GM23338 (cell line): ENCODE measurements around the gene PTPRF.

ENCODE experiments used
- CREB1 ChIP-seq: fragments of 250-450 bp; sonication (Bioruptor Pico); IDR thresholded peaks from 2 replicates; pipeline ENCODE4 v1.5.0; 2020; ENCODE audit warnings: low read depth, mild to moderate bottlenecking, moderate library complexity
- CTCF ChIP-seq, 2 experiments: fragments of 200-600 bp in 1 of 2; sonication (generic) in 1 of 2; conservative IDR thresholded peaks; 2 replicates each; pipeline versions ENCODE4 v1.5.1 to v1.6.1; 2016 to 2017; ENCODE audit warnings: antibody characterized with exemption in 2 of 2, low read depth in 2 of 2, mild to moderate bottlenecking in 2 of 2, moderate library complexity in 1 of 2
- ETS1 ChIP-seq: IDR thresholded peaks from 2 replicates; pipeline ENCODE4 v1.6.1; 2016; ENCODE audit warnings: antibody characterized with exemption
- EZH2 ChIP-seq: fragments of 200-600 bp; sonication (generic); IDR thresholded peaks from one replicate; pipeline ENCODE4 v1.8.0; 2017; ENCODE audit warnings: antibody characterized with exemption, mild to moderate bottlenecking, low read depth; ENCODE audit not compliant: unreplicated experiment
- EZH2phosphoT487 ChIP-seq: fragments of 200-600 bp; sonication (generic); IDR thresholded peaks from one replicate; pipeline ENCODE4 v1.8.1; 2018; ENCODE audit warnings: antibody characterized with exemption; ENCODE audit not compliant: unreplicated experiment
- JUNB ChIP-seq: IDR thresholded peaks from one replicate; pipeline ENCODE4 v1.6.1; 2016; ENCODE audit warnings: antibody characterized with exemption; ENCODE audit not compliant: unreplicated experiment
- NANOG ChIP-seq: IDR thresholded peaks from 2 replicates; pipeline ENCODE4 v1.6.1; 2016; ENCODE audit warnings: antibody characterized with exemption, borderline replicate concordance
- POLR2AphosphoS5 ChIP-seq: IDR thresholded peaks from 2 replicates; pipeline ENCODE4 v1.6.1; 2016; ENCODE audit warnings: antibody characterized with exemption, low read depth
- STAT1 ChIP-seq: IDR thresholded peaks from one replicate; pipeline ENCODE4 v1.6.1; 2016; ENCODE audit warnings: antibody characterized with exemption; ENCODE audit not compliant: unreplicated experiment
- ZNF114 ChIP-seq: fragments of 250-450 bp; sonication (Bioruptor Pico); IDR thresholded peaks from 2 replicates; pipeline ENCODE4 v1.5.0; 2020; ENCODE audit warnings: mild to moderate bottlenecking, moderate library complexity
- ZNF331 ChIP-seq: fragments of 250-450 bp; sonication (Bioruptor Pico); IDR thresholded peaks from 2 replicates; pipeline ENCODE4 v1.5.0; 2020; ENCODE audit warnings: low read depth, mild to moderate bottlenecking, moderate library complexity
- ZNF462 ChIP-seq: fragments of 250-450 bp; sonication (Bioruptor Pico); IDR thresholded peaks from 2 replicates; pipeline ENCODE4 v1.5.0; 2020; ENCODE audit warnings: mild to moderate bottlenecking, moderate library complexity
- TF ChIP-seq, protein P1 (sequence below): IDR thresholded peaks from one replicate; pipeline ENCODE4 v1.6.1; 2018; ENCODE audit warnings: antibody characterized with exemption; ENCODE audit not compliant: unreplicated experiment

DNA sequence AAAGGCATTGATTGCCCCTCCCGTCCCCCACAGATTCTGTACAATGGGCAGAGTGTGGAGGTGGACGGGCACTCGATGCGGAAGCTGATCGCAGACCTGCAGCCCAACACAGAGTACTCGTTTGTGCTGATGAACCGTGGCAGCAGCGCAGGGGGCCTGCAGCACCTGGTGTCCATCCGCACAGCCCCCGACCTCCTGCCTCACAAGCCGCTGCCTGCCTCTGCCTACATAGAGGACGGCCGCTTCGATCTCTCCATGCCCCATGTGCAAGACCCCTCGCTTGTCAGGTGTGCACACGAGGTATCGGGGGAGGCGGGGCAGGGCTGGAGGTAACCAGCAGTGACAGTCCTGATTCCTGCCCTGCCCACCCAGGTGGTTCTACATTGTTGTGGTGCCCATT is 74.5 kb downstream of the PTPRF start:
- TF ChIP-seq EZH2: no peak
- no peak for TF ChIP-seq CTCF (conservative IDR thresholded peaks at IDR 0.05; ENCODE audit: low read depth in 2 of 2)
- TF ChIP-seq POLR2AphosphoS5: no peak
- TF ChIP-seq, protein P1, sequence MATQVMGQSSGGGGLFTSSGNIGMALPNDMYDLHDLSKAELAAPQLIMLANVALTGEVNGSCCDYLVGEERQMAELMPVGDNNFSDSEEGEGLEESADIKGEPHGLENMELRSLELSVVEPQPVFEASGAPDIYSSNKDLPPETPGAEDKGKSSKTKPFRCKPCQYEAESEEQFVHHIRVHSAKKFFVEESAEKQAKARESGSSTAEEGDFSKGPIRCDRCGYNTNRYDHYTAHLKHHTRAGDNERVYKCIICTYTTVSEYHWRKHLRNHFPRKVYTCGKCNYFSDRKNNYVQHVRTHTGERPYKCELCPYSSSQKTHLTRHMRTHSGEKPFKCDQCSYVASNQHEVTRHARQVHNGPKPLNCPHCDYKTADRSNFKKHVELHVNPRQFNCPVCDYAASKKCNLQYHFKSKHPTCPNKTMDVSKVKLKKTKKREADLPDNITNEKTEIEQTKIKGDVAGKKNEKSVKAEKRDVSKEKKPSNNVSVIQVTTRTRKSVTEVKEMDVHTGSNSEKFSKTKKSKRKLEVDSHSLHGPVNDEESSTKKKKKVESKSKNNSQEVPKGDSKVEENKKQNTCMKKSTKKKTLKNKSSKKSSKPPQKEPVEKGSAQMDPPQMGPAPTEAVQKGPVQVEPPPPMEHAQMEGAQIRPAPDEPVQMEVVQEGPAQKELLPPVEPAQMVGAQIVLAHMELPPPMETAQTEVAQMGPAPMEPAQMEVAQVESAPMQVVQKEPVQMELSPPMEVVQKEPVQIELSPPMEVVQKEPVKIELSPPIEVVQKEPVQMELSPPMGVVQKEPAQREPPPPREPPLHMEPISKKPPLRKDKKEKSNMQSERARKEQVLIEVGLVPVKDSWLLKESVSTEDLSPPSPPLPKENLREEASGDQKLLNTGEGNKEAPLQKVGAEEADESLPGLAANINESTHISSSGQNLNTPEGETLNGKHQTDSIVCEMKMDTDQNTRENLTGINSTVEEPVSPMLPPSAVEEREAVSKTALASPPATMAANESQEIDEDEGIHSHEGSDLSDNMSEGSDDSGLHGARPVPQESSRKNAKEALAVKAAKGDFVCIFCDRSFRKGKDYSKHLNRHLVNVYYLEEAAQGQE: no peak
- TF ChIP-seq JUNB: no peak
- no peak for TF ChIP-seq EZH2phosphoT487
- no peak for TF ChIP-seq CREB1 (CRISPR knock-in tag)
- TF ChIP-seq ETS1: no peak
- no peak for TF ChIP-seq NANOG
- TF ChIP-seq STAT1: no peak
- no peak for TF ChIP-seq ZNF114 (CRISPR knock-in tag)
- TF ChIP-seq ZNF462 (CRISPR knock-in tag): no peak
- no peak for TF ChIP-seq ZNF331 (CRISPR knock-in tag)
